Measurements from ENCODE around the gene INPP5A.
"Not testable (repeated sequence)": the region's sequence is repeated elsewhere in the genome, so short reads cannot be mapped to it uniquely, and the experiment has no call there.

The INPP5A gene

GRCh38 chr10:132665946-132666704, 128.5 kb downstream of the INPP5A start:
- peak overlapping the region; percentile 65 for H3K4me3 Mint-ChIP-seq
- no peaks in the 10 kb centered on the region for H3K27me3 Mint-ChIP-seq
- peak overlapping the region; percentile 74 for H3K27ac Mint-ChIP-seq
- H3K9me3 Mint-ChIP-seq: no peaks in the 10 kb centered on the region
- peaks cover 12% of the 10 kb centered on the region for H3K4me1 Mint-ChIP-seq
- H3K36me3 Mint-ChIP-seq: peaks cover 5% of the 10 kb centered on the region

GRCh38 chr10:132666705-132667341, 129.2 kb downstream of the INPP5A start:
- Mint-ChIP-seq H3K27ac (peak overlapping the region; percentile 74), H3K4me1 (peaks cover 11% of the 10 kb centered on the region), H3K4me3 (no peak overlapping the region), H3K36me3 (peaks cover 4% of the 10 kb centered on the region), H3K9me3 (no peaks in the 10 kb centered on the region), H3K27me3 (no peaks in the 10 kb centered on the region)

- H3K4me1 Mint-ChIP-seq: peaks cover 9% of the 10 kb centered on the region
- H3K9me3 Mint-ChIP-seq: no peaks in the 10 kb centered on the region
Measured at GRCh38 chr10:132667342-132668047, 129.9 kb downstream of the INPP5A start.

GRCh38 chr10:132668048-132668394, 130.4 kb downstream of the INPP5A start:
- no peak overlapping the region for H3K4me3 Mint-ChIP-seq
- peaks cover 2% of the 10 kb centered on the region for H3K36me3 Mint-ChIP-seq
- peaks cover 9% of the 10 kb centered on the region for H3K4me1 Mint-ChIP-seq
- no peak overlapping the region for H3K27ac Mint-ChIP-seq
- H3K27me3 Mint-ChIP-seq: no peaks in the 10 kb centered on the region
- no peaks in the 10 kb centered on the region for H3K9me3 Mint-ChIP-seq

More at GRCh38 chr10:132667342-132668047, 129.9 kb downstream of the INPP5A start:
- Mint-ChIP-seq H3K27ac (no peak overlapping the region), H3K4me3 (no peak overlapping the region), H3K36me3 (peaks cover 2% of the 10 kb centered on the region), H3K27me3 (no peaks in the 10 kb centered on the region)

GRCh38 chr10:132669208-132669861, 131.7 kb downstream of the INPP5A start:
- H3K36me3 Mint-ChIP-seq: peaks cover 2% of the 10 kb centered on the region
- H3K4me1 Mint-ChIP-seq: peaks cover 9% of the 10 kb centered on the region
- H3K4me3 Mint-ChIP-seq: no peak overlapping the region
- H3K27me3 Mint-ChIP-seq: no peaks in the 10 kb centered on the region
- no peaks in the 10 kb centered on the region for H3K9me3 Mint-ChIP-seq
- no peak overlapping the region for H3K27ac Mint-ChIP-seq

- Mint-ChIP-seq H3K36me3 (peaks cover 2% of the 10 kb centered on the region), H3K9me3 (no peaks in the 10 kb centered on the region), H3K4me3 (no peak overlapping the region), H3K4me1 (peaks cover 9% of the 10 kb centered on the region), H3K27me3 (no peaks in the 10 kb centered on the region), H3K27ac (no peak overlapping the region)
Measured at GRCh38 chr10:132670546-132671227, 133.1 kb downstream of the INPP5A start.

GRCh38 chr10:132671228-132672154, 133.9 kb downstream of the INPP5A start:
- no peak overlapping the region for H3K4me3 Mint-ChIP-seq
- no peaks in the 10 kb centered on the region for H3K9me3 Mint-ChIP-seq
- H3K27ac Mint-ChIP-seq: no peak overlapping the region
- H3K4me1 Mint-ChIP-seq: peaks cover 4% of the 10 kb centered on the region
- peaks cover 2% of the 10 kb centered on the region for H3K36me3 Mint-ChIP-seq
- H3K27me3 Mint-ChIP-seq: no peaks in the 10 kb centered on the region

GRCh38 chr10:132673746-132674145, 136.2 kb downstream of the INPP5A start:
- not testable (repeated sequence) for H3K36me3 Mint-ChIP-seq, H3K27me3 Mint-ChIP-seq, H3K4me3 Mint-ChIP-seq, H3K4me1 Mint-ChIP-seq, H3K9me3 Mint-ChIP-seq, H3K27ac Mint-ChIP-seq

GRCh38 chr10:132674311-132674710, 136.7 kb downstream of the INPP5A start:
- Mint-ChIP-seq H3K27ac (no peak overlapping the region), H3K9me3 (no peaks in the 10 kb centered on the region), H3K36me3 (peaks cover 2% of the 10 kb centered on the region), H3K4me3 (no peak overlapping the region), H3K27me3 (no peaks in the 10 kb centered on the region), H3K4me1 (no peaks in the 10 kb centered on the region)

- Mint-ChIP-seq H3K4me3 (no peak overlapping the region), H3K4me1 (no peaks in the 10 kb centered on the region), H3K27me3 (no peaks in the 10 kb centered on the region), H3K27ac (peak overlapping the region; percentile 10), H3K36me3 (peaks cover 2% of the 10 kb centered on the region), H3K9me3 (no peaks in the 10 kb centered on the region)
Measured at GRCh38 chr10:132675031-132675740, 137.6 kb downstream of the INPP5A start.

- peak overlapping the region; percentile 30 for H3K27ac Mint-ChIP-seq
- peaks cover 2% of the 10 kb centered on the region for H3K36me3 Mint-ChIP-seq
- peaks cover 3% of the 10 kb centered on the region for H3K4me1 Mint-ChIP-seq
- H3K27me3 Mint-ChIP-seq: no peaks in the 10 kb centered on the region
- no peak overlapping the region for H3K4me3 Mint-ChIP-seq
- no peaks in the 10 kb centered on the region for H3K9me3 Mint-ChIP-seq
Measured at GRCh38 chr10:132676193-132676891, 138.8 kb downstream of the INPP5A start.

- no peak overlapping the region for H3K4me3 Mint-ChIP-seq
- H3K4me1 Mint-ChIP-seq: peaks cover 9% of the 10 kb centered on the region
- no peaks in the 10 kb centered on the region for H3K27me3 Mint-ChIP-seq
- peaks cover 2% of the 10 kb centered on the region for H3K36me3 Mint-ChIP-seq
- no peaks in the 10 kb centered on the region for H3K9me3 Mint-ChIP-seq
- no peak overlapping the region for H3K27ac Mint-ChIP-seq
Measured at GRCh38 chr10:132677096-132677472, 139.5 kb downstream of the INPP5A start.

- no peak overlapping the region for H3K4me3 Mint-ChIP-seq
- H3K9me3 Mint-ChIP-seq: no peaks in the 10 kb centered on the region
- no peaks in the 10 kb centered on the region for H3K27me3 Mint-ChIP-seq
- H3K27ac Mint-ChIP-seq: no peak overlapping the region
- peaks cover 2% of the 10 kb centered on the region for H3K36me3 Mint-ChIP-seq
- H3K4me1 Mint-ChIP-seq: peaks cover 9% of the 10 kb centered on the region
Measured at GRCh38 chr10:132677473-132678227, 140.1 kb downstream of the INPP5A start.
